Activated naive CD4-positive, alpha-beta T cell (primary cell): ENCODE results near the gene PNMA6A.
"Not testable (repeated sequence)": the region's sequence is repeated elsewhere in the genome, so short reads cannot be mapped to it uniquely, and the experiment has no call there.

Experiments
- DNase-seq, 4 experiments: peaks; one replicate each; lab custom pipeline; 2025; lab: John Stamatoyannopoulos, UW

PNMA6A gene

GRCh38 chrX:153071909-153072583, at the start of gene PNMA6A:
TSS of gene PNMA6A (plus strand) at chrX:153072454. CDS start at chrX:153073063, 609 bp downstream.
- DNase-seq: not testable (repeated sequence)

- DNase-seq: not testable (repeated sequence)
Measured at GRCh38 chrX:153026501-153026900, 45.8 kb upstream of the PNMA6A start.

- not testable (repeated sequence) for DNase-seq
Measured at GRCh38 chrX:153028487-153028886, 43.8 kb upstream of the PNMA6A start.

- DNase-seq: no peak
Measured at GRCh38 chrX:153029162-153029561, 43.1 kb upstream of the PNMA6A start.

GRCh38 chrX:153029875-153030274, 42.4 kb upstream of the PNMA6A start:
- no peak for DNase-seq

GRCh38 chrX:153030801-153031200, 41.5 kb upstream of the PNMA6A start:
- no peak for DNase-seq

GRCh38 chrX:153032397-153033118, 39.7 kb upstream of the PNMA6A start:
- peak; percentile 6 to 52 (median 32) for DNase-seq

GRCh38 chrX:153049093-153049492, 23.2 kb upstream of the PNMA6A start:
- no peak for DNase-seq

GRCh38 chrX:153052534-153052933, 19.7 kb upstream of the PNMA6A start:
- DNase-seq: no peak

GRCh38 chrX:153055871-153056749, 16.1 kb upstream of the PNMA6A start, which contains the start of gene PNMA3:
TSS of gene PNMA3 (plus strand) at chrX:153056470. CDS start at chrX:153057056, 586 bp downstream.
- no peak for DNase-seq

GRCh38 chrX:153057281-153057680, 15.0 kb upstream of the PNMA6A start:
- DNase-seq: no peak

- DNase-seq: no peak
Measured at GRCh38 chrX:153059191-153060094, 12.8 kb upstream of the PNMA6A start.

GRCh38 chrX:153060095-153060445, 12.2 kb upstream of the PNMA6A start:
- DNase-seq: no peak

GRCh38 chrX:153061732-153062131, 10.5 kb upstream of the PNMA6A start:
- DNase-seq: no peak

GRCh38 chrX:153063315-153063714, 8.9 kb upstream of the PNMA6A start:
- DNase-seq: no peak

- no peak for DNase-seq
Measured at GRCh38 chrX:153064061-153064460, 8.2 kb upstream of the PNMA6A start.

- no peak for DNase-seq
Measured at GRCh38 chrX:153065389-153065788, 6.9 kb upstream of the PNMA6A start.

- DNase-seq: not testable (repeated sequence)
Measured at GRCh38 chrX:153066402-153066801, 5.9 kb upstream of the PNMA6A start.

GRCh38 chrX:153073331-153073730, 1.1 kb downstream of the PNMA6A start:
- DNase-seq: not testable (repeated sequence)

- DNase-seq: no peak
Measured at GRCh38 chrX:153074262-153074899, 2.1 kb downstream of the PNMA6A start.

GRCh38 chrX:153074935-153075334, 2.7 kb downstream of the PNMA6A start:
- no peak for DNase-seq
